ENCODE measurements around the gene RELA. TPM values are rescaled to one million over a fixed set of nuclear protein-coding genes. Genes with fewer than 3 reads are reported as not detected.

Gene RELA
- total RNA-seq, 2 donors from 2014 or later = 116 to 121 TPM

GRCh38 chr11:65650547-65651338, 12.0 kb downstream of the RELA start:
- Mint-ChIP-seq H3K4me3 (no peak overlapping the region), H3K9me3 (no peaks in the 10 kb centered on the region), H3K27me3 (ENCODE audit: low read depth) (no peaks in the 10 kb centered on the region), H3K4me1 (ENCODE audit: low read depth) (peaks cover 29% of the 10 kb centered on the region), H3K36me3 (ENCODE audit: insufficient read depth in 2 of 2) (peaks cover 4 to 14% of the 10 kb centered on the region in 2 donors), H3K27ac (peak overlapping the region; percentile 36)
- ATAC-seq (replicated peaks in 1 of 2) (no peak), DNase-seq (no peak)

- no peak for DNase-seq
- ATAC-seq (replicated peaks in 1 of 2) = no peak
- H3K4me3 Mint-ChIP-seq = no peak overlapping the region
- peaks cover 4 to 10% of the 10 kb centered on the region in 2 donors for H3K36me3 Mint-ChIP-seq (ENCODE audit: insufficient read depth in 2 of 2)
- H3K27ac Mint-ChIP-seq = no peak overlapping the region
- H3K9me3 Mint-ChIP-seq = no peaks in the 10 kb centered on the region
- peaks cover 29% of the 10 kb centered on the region for H3K4me1 Mint-ChIP-seq (ENCODE audit: low read depth)
- H3K27me3 Mint-ChIP-seq (ENCODE audit: low read depth) = no peaks in the 10 kb centered on the region
Observed at GRCh38 chr11:65649656-65650546, 12.8 kb downstream of the RELA start.

- no peak overlapping the region for H3K4me3 Mint-ChIP-seq
- peaks cover 6 to 9% of the 10 kb centered on the region in 2 donors for H3K36me3 Mint-ChIP-seq (ENCODE audit: insufficient read depth in 2 of 2)
Observed at GRCh38 chr11:65648997-65649493, 13.7 kb downstream of the RELA start.

GRCh38 chr11:65646958-65647701, 15.6 kb downstream of the RELA start:
- DNase-seq (no peak), ATAC-seq (replicated peaks in 1 of 2) (no peak)
- peaks cover 6 to 14% of the 10 kb centered on the region in 2 donors for H3K36me3 Mint-ChIP-seq (ENCODE audit: insufficient read depth in 2 of 2)
- no peaks in the 10 kb centered on the region for H3K9me3 Mint-ChIP-seq
- H3K4me1 Mint-ChIP-seq (ENCODE audit: low read depth) = peaks cover 30% of the 10 kb centered on the region
- H3K4me3 Mint-ChIP-seq = no peak overlapping the region
- H3K27ac Mint-ChIP-seq = no peak overlapping the region
- H3K27me3 Mint-ChIP-seq (ENCODE audit: low read depth) = no peaks in the 10 kb centered on the region

More at GRCh38 chr11:65648997-65649493, 13.7 kb downstream of the RELA start:
- Mint-ChIP-seq H3K27me3 (ENCODE audit: low read depth) (no peaks in the 10 kb centered on the region), H3K27ac (no peak overlapping the region), H3K4me1 (ENCODE audit: low read depth) (peaks cover 34% of the 10 kb centered on the region), H3K9me3 (no peaks in the 10 kb centered on the region)
- DNase-seq (no peak), ATAC-seq (replicated peaks in 1 of 2) (no peak)

- Mint-ChIP-seq H3K4me3 (no peak overlapping the region), H3K9me3 (no peaks in the 10 kb centered on the region), H3K4me1 (ENCODE audit: low read depth) (peaks cover 30% of the 10 kb centered on the region), H3K36me3 (ENCODE audit: insufficient read depth in 2 of 2) (peaks cover 3 to 17% of the 10 kb centered on the region in 2 donors), H3K27ac (no peak overlapping the region), H3K27me3 (ENCODE audit: low read depth) (no peaks in the 10 kb centered on the region)
- ATAC-seq (replicated peaks in 1 of 2) (no peak), DNase-seq (no peak)
Observed at GRCh38 chr11:65646288-65646957, 16.3 kb downstream of the RELA start.

GRCh38 chr11:65645710-65646109, 17.0 kb downstream of the RELA start:
- H3K4me3 Mint-ChIP-seq = no peak overlapping the region
- DNase-seq (no peak), ATAC-seq (replicated peaks in 1 of 2) (no peak)
- peak overlapping the region; percentile 19 for H3K27ac Mint-ChIP-seq
- no peaks in the 10 kb centered on the region for H3K9me3 Mint-ChIP-seq
- peaks cover 29% of the 10 kb centered on the region for H3K4me1 Mint-ChIP-seq (ENCODE audit: low read depth)
- H3K36me3 Mint-ChIP-seq (ENCODE audit: insufficient read depth in 2 of 2) = peaks cover 3 to 17% of the 10 kb centered on the region in 2 donors
- no peaks in the 10 kb centered on the region for H3K27me3 Mint-ChIP-seq (ENCODE audit: low read depth)

- Mint-ChIP-seq H3K4me3 (no peak overlapping the region), H3K36me3 (ENCODE audit: insufficient read depth in 2 of 2) (peaks cover 3 to 16% of the 10 kb centered on the region in 2 donors), H3K27me3 (ENCODE audit: low read depth) (no peaks in the 10 kb centered on the region), H3K9me3 (no peaks in the 10 kb centered on the region), H3K27ac (no peak overlapping the region), H3K4me1 (ENCODE audit: low read depth) (peaks cover 36% of the 10 kb centered on the region)
- DNase-seq (no peak), ATAC-seq (replicated peaks in 1 of 2) (no peak)
Observed at GRCh38 chr11:65644837-65645236, 17.9 kb downstream of the RELA start.

- H3K4me1 Mint-ChIP-seq (ENCODE audit: low read depth) = peaks cover 45% of the 10 kb centered on the region
- peak; percentile 14 to 15 for ATAC-seq (replicated peaks in 1 of 2)
- no peak overlapping the region for H3K4me3 Mint-ChIP-seq
- peak in 1 of 2 donors; percentile 34 for DNase-seq
- peaks cover 3 to 16% of the 10 kb centered on the region in 2 donors for H3K36me3 Mint-ChIP-seq (ENCODE audit: insufficient read depth in 2 of 2)
- H3K27ac Mint-ChIP-seq = peak overlapping the region; percentile 41
- no peaks in the 10 kb centered on the region for H3K9me3 Mint-ChIP-seq
- no peaks in the 10 kb centered on the region for H3K27me3 Mint-ChIP-seq (ENCODE audit: low read depth)
Observed at GRCh38 chr11:65643971-65644370, 18.7 kb downstream of the RELA start.

GRCh38 chr11:65642014-65642671, 20.6 kb downstream of the RELA start:
- H3K27me3 Mint-ChIP-seq (ENCODE audit: low read depth) = no peaks in the 10 kb centered on the region
- H3K9me3 Mint-ChIP-seq = no peaks in the 10 kb centered on the region
- H3K4me1 Mint-ChIP-seq (ENCODE audit: low read depth) = peaks cover 56% of the 10 kb centered on the region
- DNase-seq = peak in 1 of 2 donors; percentile 32
- ATAC-seq (replicated peaks in 1 of 2) = no peak
- peak overlapping the region; percentile 19 for H3K27ac Mint-ChIP-seq
- H3K36me3 Mint-ChIP-seq (ENCODE audit: insufficient read depth in 2 of 2) = peaks cover 5 to 9% of the 10 kb centered on the region in 2 donors
- H3K4me3 Mint-ChIP-seq = peak overlapping the region; percentile 79 to 97

- Mint-ChIP-seq H3K4me3 (peak overlapping the region; percentile 79 to 97), H3K9me3 (no peaks in the 10 kb centered on the region), H3K36me3 (ENCODE audit: insufficient read depth in 2 of 2) (peaks cover 8 to 9% of the 10 kb centered on the region in 2 donors), H3K27ac (peak overlapping the region; percentile 19), H3K4me1 (ENCODE audit: low read depth) (peaks cover 61% of the 10 kb centered on the region), H3K27me3 (ENCODE audit: low read depth) (no peaks in the 10 kb centered on the region)
- no peak for ATAC-seq (replicated peaks in 1 of 2)
- no peak for DNase-seq
Observed at GRCh38 chr11:65641297-65642013, 21.3 kb downstream of the RELA start.

GRCh38 chr11:65640483-65641296, 22.0 kb downstream of the RELA start:
- no peaks in the 10 kb centered on the region for H3K27me3 Mint-ChIP-seq (ENCODE audit: low read depth)
- H3K36me3 Mint-ChIP-seq (ENCODE audit: insufficient read depth in 2 of 2) = peaks cover 8 to 9% of the 10 kb centered on the region in 2 donors
- H3K4me1 Mint-ChIP-seq (ENCODE audit: low read depth) = peaks cover 61% of the 10 kb centered on the region
- H3K9me3 Mint-ChIP-seq = no peaks in the 10 kb centered on the region
- H3K4me3 Mint-ChIP-seq = peak overlapping the region; percentile 96 to 97
- H3K27ac Mint-ChIP-seq = peak overlapping the region; percentile 92
- DNase-seq = peak; percentile 38 to 48
- peak in 1 of 2 donors; percentile 18 for ATAC-seq (replicated peaks in 1 of 2)
